Smooth muscle cell of the pulmonary artery (primary cell): Measurements from ENCODE around the gene TP53BP2. TPM values are rescaled to one million over a fixed set of nuclear protein-coding genes. Genes with fewer than 3 reads are reported as not detected.

ENCODE experiments used
- total RNA-seq: library from RNA; depleted of rRNA; stranded (reverse); fragments of >200 nt; gene quantifications from 2 replicates; pipeline ENCODE4 v1.2.3, GENCODE V29; 2014

Gene TP53BP2, protein sequence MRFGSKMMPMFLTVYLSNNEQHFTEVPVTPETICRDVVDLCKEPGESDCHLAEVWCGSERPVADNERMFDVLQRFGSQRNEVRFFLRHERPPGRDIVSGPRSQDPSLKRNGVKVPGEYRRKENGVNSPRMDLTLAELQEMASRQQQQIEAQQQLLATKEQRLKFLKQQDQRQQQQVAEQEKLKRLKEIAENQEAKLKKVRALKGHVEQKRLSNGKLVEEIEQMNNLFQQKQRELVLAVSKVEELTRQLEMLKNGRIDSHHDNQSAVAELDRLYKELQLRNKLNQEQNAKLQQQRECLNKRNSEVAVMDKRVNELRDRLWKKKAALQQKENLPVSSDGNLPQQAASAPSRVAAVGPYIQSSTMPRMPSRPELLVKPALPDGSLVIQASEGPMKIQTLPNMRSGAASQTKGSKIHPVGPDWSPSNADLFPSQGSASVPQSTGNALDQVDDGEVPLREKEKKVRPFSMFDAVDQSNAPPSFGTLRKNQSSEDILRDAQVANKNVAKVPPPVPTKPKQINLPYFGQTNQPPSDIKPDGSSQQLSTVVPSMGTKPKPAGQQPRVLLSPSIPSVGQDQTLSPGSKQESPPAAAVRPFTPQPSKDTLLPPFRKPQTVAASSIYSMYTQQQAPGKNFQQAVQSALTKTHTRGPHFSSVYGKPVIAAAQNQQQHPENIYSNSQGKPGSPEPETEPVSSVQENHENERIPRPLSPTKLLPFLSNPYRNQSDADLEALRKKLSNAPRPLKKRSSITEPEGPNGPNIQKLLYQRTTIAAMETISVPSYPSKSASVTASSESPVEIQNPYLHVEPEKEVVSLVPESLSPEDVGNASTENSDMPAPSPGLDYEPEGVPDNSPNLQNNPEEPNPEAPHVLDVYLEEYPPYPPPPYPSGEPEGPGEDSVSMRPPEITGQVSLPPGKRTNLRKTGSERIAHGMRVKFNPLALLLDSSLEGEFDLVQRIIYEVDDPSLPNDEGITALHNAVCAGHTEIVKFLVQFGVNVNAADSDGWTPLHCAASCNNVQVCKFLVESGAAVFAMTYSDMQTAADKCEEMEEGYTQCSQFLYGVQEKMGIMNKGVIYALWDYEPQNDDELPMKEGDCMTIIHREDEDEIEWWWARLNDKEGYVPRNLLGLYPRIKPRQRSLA
- total RNA-seq = 28.9 and 40.6 TPM in 2 replicates

GRCh38 chr1:223845810-223846682 is at the start of gene TP53BP2:
TP53BP2 (minus strand) TSS chr1:223845947; CDS start chr1:223845680, 267 bp downstream.

Other genes with a start within 250 kb of the TP53BP2 start
- gene CAPN8, start 180.2 kb downstream of the TP53BP2 start, total RNA-seq = not detected in 2 replicates
- 464 and 502 TPM in 2 replicates for gene CAPN2, start 133.4 kb downstream of the TP53BP2 start, total RNA-seq